HepG2 (cell line): Measurements from ENCODE around the gene ZNF653. TPM values are rescaled to one million over a fixed set of nuclear protein-coding genes. Genes with fewer than 3 reads are reported as not detected.

ENCODE experiments used
- EED ChIP-seq: sonication (generic); formaldehyde crosslinking; IDR thresholded peaks from 2 replicates; pipeline ENCODE4 v1.5.0; 2020; ENCODE audit warnings: mild to moderate bottlenecking, missing genetic modification reagents
- EP300 ChIP-seq, 3 experiments: sonication (generic) in 1 of 3; formaldehyde crosslinking in 1 of 3; IDR thresholded peaks; 2 replicates each; pipeline versions ENCODE4 v1.5.1 to v1.6.1; 2011 to 2020; ENCODE audit warnings: low read depth in 2 of 3, low read length in 2 of 3, borderline replicate concordance in 1 of 3, improper control_type of control experiment in 1 of 3, mild to moderate bottlenecking in 1 of 3, missing genetic modification reagents in 1 of 3, moderate library complexity in 1 of 3
- HIC2 ChIP-seq: sonication (generic); formaldehyde crosslinking; IDR thresholded peaks from 2 replicates; pipeline ENCODE4 v1.9.0; 2022; ENCODE audit warnings: low read depth, missing genetic modification reagents
- HOMEZ ChIP-seq: IDR thresholded peaks from 2 replicates; pipeline ENCODE4 v1.6.1; 2016; ENCODE audit warnings: low read depth
- HOXA5 ChIP-seq: sonication (generic); formaldehyde crosslinking; IDR thresholded peaks from 2 replicates; pipeline ENCODE4 v1.4.0; 2020; ENCODE audit warnings: missing genetic modification reagents
- MEF2D ChIP-seq: sonication (generic); formaldehyde crosslinking; IDR thresholded peaks from 2 replicates; pipeline ENCODE4 v1.5.1; 2020; ENCODE audit warnings: mild to moderate bottlenecking, missing genetic modification reagents
- MTA1 ChIP-seq: sonication (generic); formaldehyde crosslinking; IDR thresholded peaks from 2 replicates; pipeline ENCODE4 v1.4.0; 2020; ENCODE audit warnings: missing genetic modification reagents, mild to moderate bottlenecking, borderline replicate concordance
- ONECUT2 ChIP-seq: sonication (generic); formaldehyde crosslinking; IDR thresholded peaks from 2 replicates; pipeline ENCODE4 v1.4.0; 2020; ENCODE audit warnings: missing genetic modification reagents
- PAWR ChIP-seq: sonication (generic); formaldehyde crosslinking; IDR thresholded peaks from 2 replicates; pipeline ENCODE4 v1.4.0; 2020; ENCODE audit warnings: missing genetic modification reagents, mild to moderate bottlenecking, borderline replicate concordance
- TEAD3 ChIP-seq: optimal IDR thresholded peaks from 2 replicates; pipeline ENCODE3; 2016; ENCODE audit warnings: borderline replicate concordance
- ZBTB44 ChIP-seq: sonication (generic); formaldehyde crosslinking; IDR thresholded peaks from 2 replicates; pipeline ENCODE4 v1.4.0; 2020; ENCODE audit warnings: missing genetic modification reagents
- ZFP90 ChIP-seq: sonication (generic); formaldehyde crosslinking; IDR thresholded peaks from 2 replicates; pipeline ENCODE4 v1.8.0; 2022; ENCODE audit warnings: missing genetic modification reagents, mild to moderate bottlenecking, inconsistent platforms, borderline replicate concordance
- ZNF225 ChIP-seq: sonication (generic); formaldehyde crosslinking; IDR thresholded peaks from 2 replicates; pipeline ENCODE4 v1.4.0; 2020; ENCODE audit warnings: mild to moderate bottlenecking, missing genetic modification reagents
- ZNF281 ChIP-seq: sonication (generic); formaldehyde crosslinking; IDR thresholded peaks from 2 replicates; pipeline ENCODE4 v1.4.0; 2020; ENCODE audit warnings: missing genetic modification reagents, borderline replicate concordance
- ZNF326 ChIP-seq: sonication (generic); formaldehyde crosslinking; IDR thresholded peaks from 2 replicates; pipeline ENCODE4 v1.4.0; 2020; ENCODE audit warnings: missing genetic modification reagents, borderline replicate concordance
- ZNF432 ChIP-seq: sonication (generic); formaldehyde crosslinking; IDR thresholded peaks from 2 replicates; pipeline ENCODE4 v1.5.0; 2020; ENCODE audit warnings: missing genetic modification reagents, mild to moderate bottlenecking, borderline replicate concordance
- ZNF558 ChIP-seq: sonication (generic); formaldehyde crosslinking; IDR thresholded peaks from 2 replicates; pipeline ENCODE4 v1.9.0; 2022; ENCODE audit warnings: mild to moderate bottlenecking, missing genetic modification reagents, borderline replicate concordance
- ZNF597 ChIP-seq: sonication (generic); formaldehyde crosslinking; IDR thresholded peaks from 2 replicates; pipeline ENCODE4 v1.5.0; 2020; ENCODE audit warnings: missing genetic modification reagents
- ZNF878 ChIP-seq: sonication (generic); formaldehyde crosslinking; IDR thresholded peaks from 2 replicates; pipeline ENCODE4 v1.8.1; 2023; ENCODE audit warnings: mild to moderate bottlenecking, missing genetic modification reagents, moderate library complexity
- polyA plus RNA-seq, 8 experiments: library from polyadenylated mRNA; depleted of rRNA in 3 of 8; stranded (reverse) in 7 of 8; unstranded in 1 of 8; fragments of >200 nt; fragmentation: Illumina TruSeq in 4 of 8; extraction: Trizol in 4 of 8; gene quantifications; 2 replicates each; pipeline versions ENCODE4 v1.2.1 to v1.2.3, GENCODE V29; 2011 to 2016; ENCODE audit warnings: low read depth in 4 of 8, missing spikeins in 1 of 8, mixed read lengths in 1 of 8; ENCODE audit not compliant: insufficient read depth in 1 of 8
- total RNA-seq, 5 experiments: library from RNA; depleted of rRNA; stranded (reverse); fragments of >200 nt; fragmentation: Illumina TruSeq; extraction: Trizol; gene quantifications; 2 replicates each; pipeline ENCODE4 v1.2.3, GENCODE V29; 2016; ENCODE audit warnings: low read depth in 1 of 5

ZNF653 gene
- total and polyA plus RNA-seq, 2 of the 13 experiments (the other 11 are each of a cell fraction or from before 2014, with no cell fraction given), result 4.7 to 7.1 TPM

GRCh38 chr19:11505504-11506100 is at the start of gene ZNF653 (continued):
- TF ChIP-seq TEAD3, result peak; percentile 2
- TF ChIP-seq ZNF281, result no peak
- no peak for TF ChIP-seq ZBTB44 (CRISPR knock-in tag)
- TF ChIP-seq HOXA5 (CRISPR knock-in tag), result 0 out of 2 replicates have a peak, but pooled peaks have one; percentile 3
- no peak for TF ChIP-seq ZNF597 (CRISPR knock-in tag)
- no peak for TF ChIP-seq ZFP90 (CRISPR knock-in tag)
- no peak for TF ChIP-seq HIC2 (CRISPR knock-in tag)
- no peak for TF ChIP-seq ZNF558
- no peak for TF ChIP-seq PAWR (CRISPR knock-in tag)
- 0 out of 2 replicates have a peak, but pooled peaks have one; percentile 28 for TF ChIP-seq EED (CRISPR knock-in tag)
- TF ChIP-seq MTA1 (CRISPR knock-in tag), result no peak
- TF ChIP-seq ZNF225, result no peak
- no peak for TF ChIP-seq HOMEZ (CRISPR knock-in tag)
- no peak for TF ChIP-seq ZNF878 (CRISPR knock-in tag)
- TF ChIP-seq ZNF432 (CRISPR knock-in tag), result no peak
- no peak for TF ChIP-seq ONECUT2 (CRISPR knock-in tag)
- no peak for TF ChIP-seq ZNF326 (CRISPR knock-in tag)
- no peak for TF ChIP-seq MEF2D (CRISPR knock-in tag)
- peak in 1 of 2 experiments; percentile 34; a peak in 1 of 4 replicates for TF ChIP-seq EP300 (IDR thresholded peaks at IDR 0.05; ENCODE audit: low read depth in 2 of 2, low read length in 2 of 2)
- TF ChIP-seq EP300 (CRISPR knock-in tag; IDR thresholded peaks at IDR 0.05; ENCODE audit: borderline replicate concordance), result no peak
